Aorta (tissue), 5 donors: Measurements from ENCODE around the gene RHEX. TPM values are rescaled to one million over a fixed set of nuclear protein-coding genes. Genes with fewer than 3 reads are reported as not detected.

ENCODE experiments used
- ATAC-seq: fragments of 200-7000 bp; cut with Tn5 transposase; one replicate; pipeline ENCODE4 v1.9.1; 2022; ENCODE audit warnings: moderate library complexity; ENCODE audit not compliant: low FRiP score
- DNase-seq, 2 donors: peaks; one replicate each; pipeline ENCODE4 v3.0.0-alpha.2; 2020
- H3K27ac ChIP-seq, 2 donors: one replicate each; pipeline ENCODE4 v1.5.1; 2013; ENCODE audit warnings: low read length in 2 of 2, mild to moderate bottlenecking in 2 of 2, moderate library complexity in 2 of 2, control low read depth in 1 of 2, inconsistent platforms in 1 of 2, low read depth in 1 of 2
- H3K27me3 ChIP-seq, 2 donors: one replicate each; pipeline ENCODE4 v1.6.1; 2013; ENCODE audit warnings: control low read depth in 1 of 2, low read length in 1 of 2, mild to moderate bottlenecking in 1 of 2, moderate library complexity in 1 of 2; ENCODE audit not compliant: insufficient read depth in 2 of 2, control insufficient read depth in 1 of 2
- H3K36me3 ChIP-seq, 2 donors: one replicate each; pipeline ENCODE4 v1.6.1; 2013; ENCODE audit warnings: control low read depth in 1 of 2, low read length in 1 of 2, mild to moderate bottlenecking in 1 of 2; ENCODE audit not compliant: insufficient read depth in 2 of 2, control insufficient read depth in 1 of 2
- H3K4me1 ChIP-seq, 2 donors: one replicate each; pipeline ENCODE4 v1.6.1; 2013; ENCODE audit warnings: low read length in 2 of 2, control low read depth in 1 of 2, mild to moderate bottlenecking in 1 of 2, moderate library complexity in 1 of 2; ENCODE audit not compliant: insufficient read depth in 2 of 2, control insufficient read depth in 1 of 2
- H3K4me3 ChIP-seq, 2 donors: one replicate each; pipeline ENCODE4 v1.5.1; 2013; ENCODE audit warnings: low read length in 2 of 2, control low read depth in 1 of 2, mild to moderate bottlenecking in 1 of 2
- H3K9me3 ChIP-seq: one replicate; pipeline ENCODE4 v1.6.1; 2013; ENCODE audit warnings: mild to moderate bottlenecking, low read length; ENCODE audit not compliant: control insufficient read depth
- WGBS, 2 donors: extraction: QIAGEN DNeasy Blood & Tissue Kit; methylation state at CpG; one replicate each; pipeline ENCODE4 v1.1.7; 2013; 5-methylcytosine and 5-hydroxymethylcytosine counted together
- intact Hi-C, 2 donors: fragments of 100-400 bp; cut with DNase I; formaldehyde crosslinking; loops; one replicate each; pipeline versions ENCODE4 v1.14.2 to v1.15.0; 2022
- polyA plus RNA-seq, 2 donors: library from polyadenylated mRNA; stranded (reverse); fragments of 200-250 nt; gene quantifications; one replicate each; pipeline ENCODE4 v1.2.3, GENCODE V29; 2013
- total RNA-seq, 2 donors: library from RNA; stranded (reverse); fragmentation: NEBNext Ultra II Directional; extraction: Animal tissue kit (Norgen Biotek cat#: 25700); gene quantifications; one replicate each; pipeline ENCODE4 v1.2.1, GENCODE V29; 2021
- donor health status: healthy with polysubstance abuse.
- donor health status: Bipolar disorder and iron deficiency.
- donor health status: DM: no; HTN: no; CAD: no.
- donor health status: DM: no; HTN: no; CAD: no.
- donor health status: DM: yes; HTN: yes; CAD: no.

The RHEX gene
- total and polyA plus RNA-seq, 4 donors: 0.84 to 3.3 TPM; not detected in 2

DNA sequence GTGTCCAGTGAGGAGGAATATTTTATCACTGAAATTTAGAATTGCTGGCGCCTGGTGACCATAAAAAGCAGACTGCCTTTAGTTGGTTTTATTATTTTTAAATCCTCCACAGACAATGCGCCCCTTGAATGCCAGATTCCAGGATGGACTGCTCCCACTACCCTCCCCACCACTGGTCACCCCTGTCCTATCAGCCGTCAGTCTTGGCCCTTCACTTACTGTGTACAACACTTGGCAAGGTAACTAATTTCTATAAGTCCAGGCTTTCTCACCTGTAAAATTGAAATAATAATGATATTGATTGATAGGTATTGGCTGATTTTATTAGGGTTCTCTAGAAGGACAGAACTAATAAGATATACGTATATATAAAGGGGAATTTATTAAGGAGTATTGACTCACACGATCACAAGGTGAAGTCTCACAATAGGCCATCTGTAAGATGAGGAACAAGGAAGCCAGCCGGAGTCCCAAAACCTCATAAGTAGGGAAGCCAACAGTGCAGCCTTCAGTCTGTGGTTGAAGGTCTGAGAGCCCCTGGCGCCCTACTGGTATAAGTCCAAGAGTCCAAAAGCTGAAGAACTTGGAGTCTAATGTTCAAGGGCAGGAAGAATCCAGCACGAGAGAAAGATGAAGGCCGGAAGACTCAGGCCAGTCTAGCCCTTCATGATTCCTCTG, 17.8 kb downstream of the RHEX start:
- no peak for ATAC-seq
- Histone ChIP-seq H3K27ac (no peak overlapping the region), H3K9me3 (no peaks in the 10 kb centered on the region), H3K36me3 (no peaks in the 10 kb centered on the region), H3K4me3 (no peak overlapping the region), H3K27me3 (no peaks in the 10 kb centered on the region), H3K4me1 (no peaks in the 10 kb centered on the region)
- DNase-seq: no peak
- intact Hi-C loops: no loop called here
- WGBS, 2 donors: 90 to 95% methylated on average over 9 of the region's 9 CpGs

DNA sequence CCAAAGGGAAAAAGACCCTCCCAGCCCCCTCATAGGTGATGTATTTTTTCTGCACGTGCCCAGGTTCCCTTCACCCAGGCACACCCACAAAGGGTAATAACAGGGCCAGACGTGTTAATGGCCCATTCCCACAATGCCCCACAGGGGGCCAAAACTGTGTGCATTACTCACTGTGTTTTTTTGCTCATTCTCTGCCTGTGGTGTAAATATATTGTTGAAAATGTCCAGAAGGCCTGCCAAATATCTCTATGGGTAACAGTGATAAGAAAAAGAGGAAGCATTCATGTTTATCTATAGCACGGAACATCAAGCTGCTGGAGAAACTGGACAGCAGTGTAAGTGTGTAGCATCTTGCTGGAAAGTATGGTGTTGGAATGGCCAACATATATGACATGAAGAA, 21.9 kb downstream of the RHEX start:
- Histone ChIP-seq H3K9me3 (no peaks in the 10 kb centered on the region), H3K4me3 (no peak overlapping the region), H3K36me3 (no peaks in the 10 kb centered on the region), H3K27me3 (no peaks in the 10 kb centered on the region), H3K27ac (no peak overlapping the region), H3K4me1 (no peaks in the 10 kb centered on the region)
- WGBS, 2 donors: 70 to 73% methylated on average over 3 of the region's 3 CpGs
- intact Hi-C loops: no loop called here
- ATAC-seq: no peak
- no peak for DNase-seq

- Histone ChIP-seq H3K27ac (no peak overlapping the region), H3K9me3 (no peaks in the 10 kb centered on the region), H3K27me3 (no peaks in the 10 kb centered on the region), H3K36me3 (no peaks in the 10 kb centered on the region), H3K4me3 (no peak overlapping the region), H3K4me1 (no peaks in the 10 kb centered on the region)
- DNase-seq: no peak
- WGBS, 2 donors: 79 to 82% methylated on average over 11 of the region's 11 CpGs
- no peak for ATAC-seq
- intact Hi-C loops: no loop called here
Measured at GRCh38 chr1:206075786-206076755, 23.1 kb downstream of the RHEX start.

- Histone ChIP-seq H3K36me3 (no peaks in the 10 kb centered on the region), H3K4me3 (no peak overlapping the region), H3K9me3 (no peaks in the 10 kb centered on the region), H3K27ac (no peak overlapping the region), H3K27me3 (no peaks in the 10 kb centered on the region), H3K4me1 (no peaks in the 10 kb centered on the region)
- DNase-seq (no peak), ATAC-seq (no peak)
- intact Hi-C loops: no loop called here
- 73 to 81% methylated on average over 1 of the region's 1 CpG for WGBS, 2 donors
Measured at GRCh38 chr1:206079135-206079534, 26.2 kb downstream of the RHEX start.

- WGBS, 2 donors: 80 to 83% methylated on average over 8 of the region's 8 CpGs
- ATAC-seq: no peak
- intact Hi-C loops: no loop called here
Measured at GRCh38 chr1:206080026-206080820, 27.2 kb downstream of the RHEX start.

DNA sequence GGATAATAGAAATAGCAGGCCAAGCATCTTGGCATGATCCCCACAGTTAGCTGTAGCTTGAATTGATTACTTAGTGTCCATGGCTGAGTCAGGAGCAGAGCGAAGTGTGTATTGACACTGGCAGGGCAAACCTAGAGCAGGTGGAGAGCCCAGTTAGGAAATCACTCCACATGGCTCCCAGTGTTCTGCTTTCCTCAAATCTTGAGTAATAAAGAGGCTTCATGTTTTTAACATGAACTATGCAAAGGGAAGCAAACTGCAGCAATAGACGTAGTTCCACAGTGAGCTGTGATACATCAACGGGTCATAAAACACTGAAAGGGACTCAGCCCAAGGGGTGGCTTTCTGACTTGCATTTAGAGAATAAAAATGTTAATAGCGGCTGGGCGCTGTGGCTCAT, 28.9 kb downstream of the RHEX start:
- WGBS, 2 donors: 92 to 93% methylated on average over 5 of the region's 5 CpGs
- Histone ChIP-seq H3K9me3 (no peaks in the 10 kb centered on the region), H3K27me3 (no peaks in the 10 kb centered on the region), H3K27ac (no peak overlapping the region), H3K36me3 (no peaks in the 10 kb centered on the region), H3K4me1 (no peaks in the 10 kb centered on the region), H3K4me3 (no peak overlapping the region)
- ATAC-seq (no peak), DNase-seq (no peak)
- intact Hi-C loops: no loop called here

More at GRCh38 chr1:206080026-206080820, 27.2 kb downstream of the RHEX start:
- H3K27me3 ChIP-seq: no peaks in the 10 kb centered on the region
- no peaks in the 10 kb centered on the region for H3K9me3 ChIP-seq
- H3K36me3 ChIP-seq: no peaks in the 10 kb centered on the region
- H3K4me3 ChIP-seq: no peak overlapping the region
- no peak overlapping the region for H3K27ac ChIP-seq
- no peak for DNase-seq
- no peaks in the 10 kb centered on the region for H3K4me1 ChIP-seq

- no peak overlapping the region for H3K27ac ChIP-seq
- 83 to 90% methylated on average over 8 of the region's 8 CpGs for WGBS, 2 donors
Measured at GRCh38 chr1:206082831-206083695, 30.1 kb downstream of the RHEX start.

DNA sequence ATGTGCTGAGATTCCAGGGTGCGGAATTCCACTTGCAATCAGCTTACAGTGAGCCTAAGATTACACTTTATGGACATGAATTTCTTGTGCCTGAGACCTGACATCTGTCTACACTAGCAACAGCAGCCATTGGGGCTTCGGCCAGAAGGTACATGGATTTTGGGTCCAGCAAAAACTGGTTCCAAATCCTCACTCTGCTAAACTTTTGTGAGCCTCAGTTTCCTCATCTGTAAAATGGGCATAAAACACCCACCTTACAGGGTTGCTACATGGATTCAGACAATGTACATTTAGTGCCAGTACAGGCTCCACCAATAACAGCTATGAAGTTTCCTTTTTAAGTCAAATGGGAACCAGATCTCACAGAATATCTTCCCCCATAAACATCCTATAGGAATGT, 30.8 kb downstream of the RHEX start:
- Histone ChIP-seq H3K4me3 (no peak overlapping the region), H3K9me3 (no peaks in the 10 kb centered on the region), H3K27me3 (no peaks in the 10 kb centered on the region), H3K4me1 (no peaks in the 10 kb centered on the region), H3K27ac (no peak overlapping the region), H3K36me3 (no peaks in the 10 kb centered on the region)
- WGBS, 2 donors: 95 to 98% methylated on average over 2 of the region's 2 CpGs
- no peak for DNase-seq
- no peak for ATAC-seq
- intact Hi-C loops: no loop called here

More at GRCh38 chr1:206082831-206083695, 30.1 kb downstream of the RHEX start:
- intact Hi-C loops: no loop called here
- H3K27me3 ChIP-seq: no peaks in the 10 kb centered on the region
- no peaks in the 10 kb centered on the region for H3K4me1 ChIP-seq
- DNase-seq (no peak), ATAC-seq (no peak)
- no peaks in the 10 kb centered on the region for H3K36me3 ChIP-seq
- H3K9me3 ChIP-seq: no peaks in the 10 kb centered on the region
- H3K4me3 ChIP-seq: no peak overlapping the region
